GM19238 (cell line): ENCODE data around the gene ATF7IP2.
"Not testable (repeated sequence)": the region's sequence is repeated elsewhere in the genome, so short reads cannot be mapped to it uniquely, and the experiment has no call there.

Source experiments
- DNase-seq: peaks from one replicate; pipeline ENCODE4 v3.0.0; 2011; ENCODE audit warnings: low spot score; ENCODE audit not compliant: insufficient read length

The ATF7IP2 gene

GRCh38 chr16:10376229-10376628 lies 9.6 kb upstream of the ATF7IP2 start:
- no peak for DNase-seq

- DNase-seq = no peak
These were observed 2.2 kb upstream of the ATF7IP2 start for GRCh38 chr16:10383626-10384025.

DNA sequence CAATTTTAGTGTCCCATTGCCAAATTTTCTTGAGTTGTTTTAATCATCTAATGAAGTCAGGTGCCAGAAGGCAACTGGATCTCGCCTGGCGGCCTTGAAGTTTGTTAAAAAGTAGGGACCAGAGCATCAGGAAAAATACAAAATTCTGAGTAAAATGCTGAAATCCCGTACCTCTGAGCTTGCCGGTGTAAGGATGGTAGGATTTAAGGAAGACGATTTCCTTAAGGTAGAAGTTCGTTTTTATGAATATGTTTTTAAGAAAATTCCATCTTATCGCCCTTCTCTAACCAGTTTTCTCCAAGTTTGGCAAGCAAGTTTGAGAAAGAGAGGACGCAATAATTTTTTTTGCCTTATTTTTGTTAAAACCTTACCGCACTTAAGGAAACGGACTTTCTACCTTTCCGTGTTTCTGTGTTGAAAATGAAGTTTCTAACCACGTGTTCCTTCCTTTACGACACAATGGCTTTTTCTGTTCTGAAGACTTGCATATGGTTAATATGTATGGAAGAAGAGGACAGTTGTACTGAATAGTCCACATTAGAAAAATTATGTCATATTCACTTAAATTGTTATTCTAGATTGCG lies 748 bp downstream of the ATF7IP2 start:
- no peak for DNase-seq

- DNase-seq = no peak
These were observed 1.3 kb downstream of the ATF7IP2 start for GRCh38 chr16:10387188-10387617.

DNA sequence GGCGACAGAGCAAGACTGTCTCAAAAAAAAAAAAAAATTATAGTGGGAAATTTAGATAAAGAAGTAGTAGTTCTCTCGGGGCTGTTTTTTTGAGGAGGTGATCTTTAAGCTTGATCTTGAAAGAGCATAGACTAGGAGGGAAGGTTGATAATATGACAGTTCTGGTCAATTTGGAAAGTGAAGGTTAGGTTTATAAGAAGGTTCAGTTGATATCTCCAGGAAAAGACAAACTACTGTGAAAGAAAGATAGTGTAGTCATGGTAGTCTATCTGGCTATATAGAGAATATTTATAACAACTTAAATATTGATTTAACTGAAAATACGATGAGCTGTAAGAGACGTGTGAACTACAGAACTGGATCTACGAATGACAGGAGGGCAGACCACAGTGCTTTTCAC lies 3.1 kb downstream of the ATF7IP2 start:
- DNase-seq = no peak

- DNase-seq = no peak
These were observed 4.5 kb downstream of the ATF7IP2 start for GRCh38 chr16:10390330-10390729.

- no peak for DNase-seq
These were observed 5.0 kb downstream of the ATF7IP2 start for GRCh38 chr16:10390867-10391266.

- no peak for DNase-seq
These were observed 5.5 kb downstream of the ATF7IP2 start for GRCh38 chr16:10391339-10391738.

DNA sequence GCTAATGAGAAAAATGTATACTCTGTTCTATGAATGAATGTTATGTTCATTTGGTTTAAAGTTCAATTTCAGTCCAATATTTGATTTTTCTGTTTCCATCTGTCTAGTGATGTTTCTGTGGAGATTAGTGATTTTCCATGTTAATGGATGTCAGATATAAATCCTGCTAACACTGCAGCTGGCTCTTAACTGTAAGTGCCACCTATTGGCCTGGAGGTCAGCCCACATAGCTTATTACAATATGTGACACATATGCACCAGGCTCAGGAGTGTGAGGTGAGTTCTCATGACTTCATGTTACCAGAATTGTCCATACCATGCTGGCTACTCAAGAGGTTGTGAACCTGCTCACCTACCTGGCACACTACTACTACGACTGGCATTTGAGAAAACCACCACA lies 17.1 kb downstream of the ATF7IP2 start:
- DNase-seq = no peak

DNA sequence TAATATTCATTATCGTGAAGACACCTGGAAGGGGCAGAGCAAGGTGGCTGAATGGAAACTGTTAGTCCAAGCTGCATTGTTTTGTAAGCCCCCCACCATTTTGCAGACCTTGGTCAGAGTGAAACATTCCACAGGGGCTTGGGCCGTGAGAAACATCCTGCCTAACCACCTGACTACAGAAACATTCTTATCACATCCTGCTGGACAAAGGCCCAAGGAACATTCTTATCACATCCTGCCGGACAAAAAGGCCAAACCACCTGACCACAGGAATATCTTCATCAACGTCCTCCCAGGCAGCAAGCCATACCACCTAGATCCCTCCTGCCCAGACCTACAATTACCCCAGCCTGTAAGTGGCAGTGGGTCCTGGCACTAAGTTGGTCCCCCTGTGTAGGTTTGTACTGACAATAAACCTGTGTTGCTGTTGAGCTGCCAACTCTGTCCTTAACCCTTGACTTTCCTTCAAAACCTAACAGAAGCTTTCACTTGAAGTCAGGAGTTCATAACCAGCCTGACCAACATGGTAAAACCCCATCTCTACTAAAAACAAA lies 19.6 kb downstream of the ATF7IP2 start:
- no peak for DNase-seq

DNA sequence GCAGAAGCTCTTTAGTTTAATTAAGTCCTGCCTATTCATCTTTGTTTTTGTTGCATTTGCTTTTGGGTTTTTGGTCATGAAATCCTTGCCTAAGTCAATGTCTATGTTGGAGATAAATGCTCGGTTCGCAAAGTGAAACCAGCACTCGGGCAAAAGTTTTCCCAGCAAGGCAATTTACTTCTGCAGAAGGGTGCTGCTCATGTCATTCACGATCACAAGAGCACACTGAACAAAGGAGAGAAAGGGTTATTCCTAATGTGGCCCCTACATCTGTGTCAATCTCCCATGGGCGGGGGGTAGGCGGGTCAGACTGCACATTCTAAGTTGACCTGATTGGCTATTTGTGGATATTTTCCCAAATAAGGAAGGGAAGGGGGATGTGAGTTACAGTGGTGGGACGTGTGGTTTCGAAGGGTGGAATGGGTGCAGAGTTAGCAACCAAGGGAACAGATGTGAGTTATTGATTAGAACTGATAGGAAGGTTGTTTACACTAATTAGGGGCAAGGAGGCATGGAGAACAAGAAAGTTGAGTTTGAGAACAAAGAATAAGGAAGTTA lies 23.0 kb downstream of the ATF7IP2 start:
- no peak for DNase-seq

GRCh38 chr16:10409713-10410112 lies 23.9 kb downstream of the ATF7IP2 start:
- DNase-seq = not testable (repeated sequence)

GRCh38 chr16:10410469-10410868 lies 24.6 kb downstream of the ATF7IP2 start:
- no peak for DNase-seq

GRCh38 chr16:10412935-10413601 lies 27.2 kb downstream of the ATF7IP2 start:
- no peak for DNase-seq

DNA sequence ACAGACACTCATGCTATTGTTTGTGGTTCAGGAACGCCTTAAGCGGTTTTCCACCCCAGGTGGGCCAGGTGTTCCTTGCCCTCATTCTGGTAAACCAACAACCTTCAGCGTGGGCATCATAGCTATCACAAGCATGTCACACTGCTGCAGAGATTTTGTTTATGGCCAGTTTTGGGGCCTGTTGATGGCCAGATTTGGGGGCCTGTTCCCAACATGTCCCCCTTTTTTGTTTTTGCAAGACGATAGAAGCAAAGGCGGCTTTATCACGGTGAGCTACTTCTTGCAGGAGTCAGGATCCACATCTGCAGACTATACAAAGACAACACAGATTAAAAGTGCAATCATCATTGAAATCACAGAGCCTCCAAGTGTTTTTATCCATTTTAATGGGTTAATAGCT lies 32.3 kb downstream of the ATF7IP2 start:
- DNase-seq = not testable (repeated sequence)

GRCh38 chr16:10419701-10420100 lies 33.8 kb downstream of the ATF7IP2 start:
- DNase-seq = no peak

DNA sequence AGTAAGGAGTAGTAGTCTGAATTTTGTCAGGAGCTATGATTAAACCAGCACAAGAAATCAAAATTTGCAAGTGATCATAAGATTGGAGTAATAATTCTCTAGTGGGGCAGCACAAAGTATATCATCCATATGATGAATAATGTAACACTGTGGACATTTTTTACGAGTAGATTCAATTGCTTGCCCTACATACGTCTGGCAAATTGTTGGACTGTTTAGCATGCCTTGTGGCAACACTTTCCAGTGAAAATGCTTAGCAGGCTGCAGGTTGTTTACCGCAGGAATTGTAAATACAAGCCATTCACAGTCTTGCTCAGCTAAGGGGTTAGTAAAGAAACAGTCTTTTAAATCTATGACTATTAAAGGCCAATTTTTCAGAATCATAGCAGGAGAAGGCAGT lies 35.7 kb downstream of the ATF7IP2 start:
- DNase-seq = no peak

DNA sequence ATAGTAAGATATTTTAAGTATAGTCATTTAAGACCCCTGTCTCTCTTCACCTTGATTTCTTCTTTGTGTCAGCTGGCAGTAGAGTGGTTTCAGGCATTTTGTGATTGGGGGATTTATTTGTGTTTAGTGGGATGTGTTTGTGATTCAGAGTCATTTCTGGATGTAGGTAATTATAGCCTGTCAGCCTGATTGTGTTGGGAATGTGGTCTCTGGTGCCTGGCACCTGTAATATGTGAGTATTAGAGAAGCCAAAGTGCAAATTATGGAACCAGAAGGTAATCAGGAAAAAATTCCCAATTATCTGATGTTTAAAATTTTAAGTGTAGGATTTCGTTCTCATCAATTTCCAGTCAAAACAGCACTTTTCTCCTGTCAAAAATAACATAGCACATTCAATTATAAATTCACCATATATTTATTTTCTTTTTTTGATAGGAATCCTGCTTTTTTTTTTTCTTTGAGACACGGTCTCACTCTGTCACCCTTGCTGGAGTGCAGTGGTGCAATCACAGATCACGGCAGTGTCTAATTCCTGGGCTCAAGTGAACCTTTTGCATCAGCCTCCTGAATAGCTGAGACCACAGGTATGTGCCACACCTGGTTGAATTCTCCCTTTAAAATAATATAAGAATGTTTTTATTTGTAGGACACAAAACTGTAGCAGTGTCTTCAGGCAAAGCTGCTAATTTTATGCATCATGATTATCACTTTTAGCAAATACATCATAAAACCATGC lies 42.7 kb downstream of the ATF7IP2 start:
- no peak for DNase-seq

- DNase-seq = not testable (repeated sequence)
These were observed 43.6 kb downstream of the ATF7IP2 start for GRCh38 chr16:10429299-10429969.

GRCh38 chr16:10441726-10442125 lies 55.9 kb downstream of the ATF7IP2 start:
- DNase-seq = no peak

DNA sequence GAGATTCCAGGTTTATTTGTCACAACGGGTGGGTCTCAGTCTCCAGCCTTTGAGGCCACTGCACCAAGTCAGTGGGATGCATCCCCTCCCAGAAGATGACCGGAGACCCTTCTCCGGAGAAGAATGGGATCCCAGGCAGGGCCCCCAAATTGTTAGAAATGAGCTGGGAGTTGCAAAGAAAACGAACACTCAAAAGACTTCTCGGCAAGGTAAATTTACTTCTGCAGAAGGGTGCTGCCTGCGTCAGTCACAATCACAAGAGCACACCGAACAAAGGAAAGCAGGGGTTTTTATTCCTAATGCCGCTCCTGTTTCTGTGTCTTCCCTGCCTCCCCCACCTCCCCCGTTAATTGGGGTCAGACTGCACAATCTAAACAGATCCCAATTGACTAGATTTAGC lies 61.4 kb downstream of the ATF7IP2 start:
- DNase-seq = no peak
